GM18870 (cell line): Measurements from ENCODE around the gene PCAT7.
"Not testable (repeated sequence)": the region's sequence is repeated elsewhere in the genome, so short reads cannot be mapped to it uniquely, and the experiment has no call there.

Source experiments
- ATAC-seq: cut with Tn5 transposase; IDR thresholded peaks from one replicate; pipeline ENCODE4 v1.9.1; 2021; ENCODE audit warnings: moderate library complexity; ENCODE audit not compliant: unreplicated experiment

The PCAT7 gene

GRCh38 chr9:94554439-94555331, at the start of gene PCAT7:
TSS of gene PCAT7 (plus strand) at chr9:94555083.
- ATAC-seq, result no peak

GRCh38 chr9:94506370-94506769, 48.5 kb upstream of the PCAT7 start:
- not testable (repeated sequence) for ATAC-seq

GRCh38 chr9:94507531-94508258, 47.2 kb upstream of the PCAT7 start:
- no peak for ATAC-seq

GRCh38 chr9:94511134-94511954, 43.5 kb upstream of the PCAT7 start:
- no peak for ATAC-seq

- ATAC-seq, result no peak
Observed at GRCh38 chr9:94511955-94512265, 43.0 kb upstream of the PCAT7 start.

- no peak for ATAC-seq
Observed at GRCh38 chr9:94514722-94515121, 40.2 kb upstream of the PCAT7 start.

- no peak for ATAC-seq
Observed at GRCh38 chr9:94517254-94517653, 37.6 kb upstream of the PCAT7 start.

GRCh38 chr9:94525396-94526035, 29.4 kb upstream of the PCAT7 start:
- no peak for ATAC-seq

GRCh38 chr9:94526271-94526670, 28.6 kb upstream of the PCAT7 start:
- no peak for ATAC-seq

GRCh38 chr9:94526951-94527350, 27.9 kb upstream of the PCAT7 start:
- ATAC-seq, result no peak

- ATAC-seq, result no peak
Observed at GRCh38 chr9:94528886-94529285, 26.0 kb upstream of the PCAT7 start.

- ATAC-seq, result no peak
Observed at GRCh38 chr9:94533155-94533554, 21.7 kb upstream of the PCAT7 start.

- ATAC-seq, result no peak
Observed at GRCh38 chr9:94533601-94534000, 21.3 kb upstream of the PCAT7 start.

- no peak for ATAC-seq
Observed at GRCh38 chr9:94534901-94535300, 20.0 kb upstream of the PCAT7 start.

GRCh38 chr9:94538908-94539307, 16.0 kb upstream of the PCAT7 start:
- no peak for ATAC-seq

- not testable (repeated sequence) for ATAC-seq
Observed at GRCh38 chr9:94544335-94544734, 10.5 kb upstream of the PCAT7 start.

- ATAC-seq, result no peak
Observed at GRCh38 chr9:94545940-94546339, 8.9 kb upstream of the PCAT7 start.

- ATAC-seq, result no peak
Observed at GRCh38 chr9:94553029-94553938, 1.6 kb upstream of the PCAT7 start.

- ATAC-seq, result no peak
Observed at GRCh38 chr9:94554078-94554438, 825 bp upstream of the PCAT7 start.

GRCh38 chr9:94557376-94557775, 2.5 kb downstream of the PCAT7 start:
- no peak for ATAC-seq
